H9 (cell line): ENCODE data around the gene NEUROD4. TPM values are rescaled to one million over a fixed set of nuclear protein-coding genes. Genes with fewer than 3 reads are reported as not detected.

Experiments used
- DNase-seq: peaks from one replicate; pipeline ENCODE4 v3.0.0-alpha.2; 2017
- H2AFZ ChIP-seq: one replicate; pipeline ENCODE4 v1.6.1; 2013; ENCODE audit warnings: mild to moderate bottlenecking, low read length, control low read depth, moderate library complexity
- H2AK5ac ChIP-seq: 2 replicates; pipeline ENCODE4 v1.6.1; 2013; ENCODE audit warnings: low read length, control low read depth, mixed read lengths; ENCODE audit not compliant: insufficient read length
- H2BK120ac ChIP-seq: one replicate; pipeline ENCODE4 v1.6.1; 2013; ENCODE audit warnings: low read depth, mild to moderate bottlenecking, low read length, control low read depth, inconsistent platforms; ENCODE audit not compliant: poor library complexity, severe bottlenecking
- H2BK12ac ChIP-seq: 2 replicates; pipeline ENCODE4 v1.6.1; 2013; ENCODE audit warnings: low read length, control low read depth, mixed read lengths, low read depth; ENCODE audit not compliant: insufficient read length
- H2BK15ac ChIP-seq: 2 replicates; pipeline ENCODE4 v1.6.1; 2013; ENCODE audit warnings: low read depth, low read length, control low read depth
- H2BK20ac ChIP-seq: one replicate; pipeline ENCODE4 v1.6.1; 2013; ENCODE audit warnings: low read depth, mild to moderate bottlenecking, low read length, control low read depth, inconsistent platforms; ENCODE audit not compliant: poor library complexity, severe bottlenecking
- H2BK5ac ChIP-seq: 2 replicates; pipeline ENCODE4 v1.6.1; 2013; ENCODE audit warnings: low read length, control low read depth, mixed read lengths; ENCODE audit not compliant: insufficient read length
- H3K14ac ChIP-seq: 2 replicates; pipeline ENCODE4 v1.6.1; 2013; ENCODE audit warnings: low read length, control low read depth; ENCODE audit not compliant: insufficient read depth
- H3K18ac ChIP-seq: 2 replicates; pipeline ENCODE4 v1.6.1; 2013; ENCODE audit warnings: low read depth, mild to moderate bottlenecking, mixed read lengths, low read length, control low read depth; ENCODE audit not compliant: insufficient read length
- H3K23ac ChIP-seq: 2 replicates; pipeline ENCODE4 v1.6.1; 2013; ENCODE audit warnings: low read length, control low read depth, mixed read lengths, low read depth; ENCODE audit not compliant: insufficient read length
- H3K23me2 ChIP-seq: 2 replicates; pipeline ENCODE4 v1.6.1; 2013; ENCODE audit warnings: low read depth, mild to moderate bottlenecking, mixed read lengths, low read length, control low read depth; ENCODE audit not compliant: insufficient read length, poor library complexity, severe bottlenecking
- H3K27ac ChIP-seq: 2 replicates; pipeline ENCODE4 v1.5.1; 2013; ENCODE audit warnings: low read length, control low read depth, mixed read lengths, low read depth; ENCODE audit not compliant: insufficient read length
- H3K27me3 ChIP-seq: 2 replicates; pipeline ENCODE4 v1.6.1; 2013; ENCODE audit warnings: low read length, control low read depth, inconsistent platforms; ENCODE audit not compliant: insufficient read depth
- H3K4ac ChIP-seq: 2 replicates; pipeline ENCODE4 v1.6.1; 2013; ENCODE audit warnings: low read depth, mild to moderate bottlenecking, control low read depth, inconsistent platforms, low read length, moderate library complexity
- H3K4me1 ChIP-seq: 2 replicates; pipeline ENCODE4 v1.6.1; 2013; ENCODE audit warnings: low read length, control low read depth, inconsistent platforms; ENCODE audit not compliant: insufficient read depth
- H3K4me2 ChIP-seq: 2 replicates; pipeline ENCODE4 v1.6.1; 2013; ENCODE audit warnings: low read length, control low read depth, mixed read lengths; ENCODE audit not compliant: insufficient read length, insufficient read depth
- H3K56ac ChIP-seq: 2 replicates; pipeline ENCODE4 v1.6.1; 2013; ENCODE audit warnings: low read depth, mild to moderate bottlenecking, mixed read lengths, low read length, control low read depth; ENCODE audit not compliant: insufficient read length
- H3K79me1 ChIP-seq: 2 replicates; pipeline ENCODE4 v1.6.1; 2013; ENCODE audit warnings: low read depth, mild to moderate bottlenecking, moderate library complexity, low read length, control low read depth, inconsistent platforms; ENCODE audit not compliant: insufficient read depth, poor library complexity, severe bottlenecking
- H3K79me2 ChIP-seq: 2 replicates; pipeline ENCODE4 v1.6.1; 2013; ENCODE audit warnings: low read length, control low read depth, inconsistent platforms; ENCODE audit not compliant: insufficient read depth
- H3K9ac ChIP-seq: 2 replicates; pipeline ENCODE4 v1.6.1; 2013; ENCODE audit warnings: low read length, control low read depth, mixed read lengths; ENCODE audit not compliant: insufficient read length; ENCODE audit errors: extremely low read depth
- H3K9me3 ChIP-seq: one replicate; pipeline ENCODE4 v1.6.1; 2013; ENCODE audit warnings: low read depth, low read length, inconsistent platforms; ENCODE audit not compliant: control insufficient read depth
- H3T11ph ChIP-seq: one replicate; pipeline ENCODE4 v1.6.1; 2013; ENCODE audit warnings: mild to moderate bottlenecking, low read length, control low read depth, inconsistent platforms
- H4K20me1 ChIP-seq: one replicate; pipeline ENCODE4 v1.6.1; 2013; ENCODE audit not compliant: control insufficient read depth, insufficient read length, insufficient read depth
- H4K5ac ChIP-seq: 2 replicates; pipeline ENCODE4 v1.6.1; 2013; ENCODE audit warnings: low read depth, mild to moderate bottlenecking, mixed read lengths, low read length, control low read depth; ENCODE audit not compliant: insufficient read length
- H4K8ac ChIP-seq: replicated peaks from 2 replicates; pipeline ENCODE4 v1.6.1; 2013; ENCODE audit warnings: low read length, control low read depth, mixed read lengths, low read depth; ENCODE audit not compliant: insufficient read length
- H4K91ac ChIP-seq: 2 replicates; pipeline ENCODE4 v1.6.1; 2013; ENCODE audit warnings: low read depth, mild to moderate bottlenecking, moderate library complexity, mixed read lengths, low read length, control low read depth; ENCODE audit not compliant: insufficient read length
- H3K27ac Mint-ChIP-seq, 3 experiments: 2 replicates in 2 of 3; 3 replicates in 1 of 3; pipeline ENCODE4 v1.8.0; 2020 to 2021; ENCODE audit warnings: mixed read lengths in 3 of 3, mild to moderate bottlenecking in 1 of 3, moderate library complexity in 1 of 3
- H3K27me3 Mint-ChIP-seq: 2 replicates; pipeline ENCODE4 v1.8.0; 2021; ENCODE audit warnings: low read depth, mild to moderate bottlenecking, moderate library complexity, mixed read lengths
- H3K36me3 Mint-ChIP-seq, 3 experiments: 2 replicates in 2 of 3; 3 replicates in 1 of 3; pipeline ENCODE4 v1.8.0; 2020 to 2021; ENCODE audit warnings: low read depth in 3 of 3, mixed read lengths in 3 of 3; ENCODE audit not compliant: insufficient read depth in 1 of 3
- H3K4me1 Mint-ChIP-seq, 2 experiments: 2 replicates each; pipeline ENCODE4 v1.8.0; 2020; ENCODE audit warnings: mixed read lengths in 2 of 2
- H3K4me3 Mint-ChIP-seq, 2 experiments: 2 replicates in 1 of 2; 3 replicates in 1 of 2; pipeline ENCODE4 v1.8.0; 2020 to 2021; ENCODE audit warnings: mild to moderate bottlenecking in 2 of 2, mixed read lengths in 2 of 2, moderate library complexity in 1 of 2
- H3K9me3 Mint-ChIP-seq, 2 experiments: 2 replicates in 1 of 2; 3 replicates in 1 of 2; pipeline ENCODE4 v1.8.0; 2020; ENCODE audit warnings: mild to moderate bottlenecking in 2 of 2, mixed read lengths in 2 of 2, moderate library complexity in 1 of 2
- WGBS: extraction: QIAGEN DNeasy Blood & Tissue Kit; methylation state at CpG from one replicate; pipeline ENCODE4 v1.1.7; 2013; ENCODE audit warnings: missing lambda C conversion rate, low lambda C conversion rate, mixed read lengths; ENCODE audit not compliant: insufficient read length; ENCODE audit errors: extremely low coverage; 5-methylcytosine and 5-hydroxymethylcytosine counted together
- total RNA-seq: library from RNA; stranded (reverse); gene quantifications from 2 replicates; pipeline ENCODE4 v1.2.1, GENCODE V29; 2021
- TF ChIP-seq, protein P1 (sequence below): fragments of 200-600 bp; sonication (generic); conservative IDR thresholded peaks from 3 replicates; pipeline ENCODE4 v1.8.0; 2021; ENCODE audit warnings: antibody characterized with exemption, mild to moderate bottlenecking

The NEUROD4 gene
- total RNA-seq, 1 experiment from 2014 or later, result not detected

DNA sequence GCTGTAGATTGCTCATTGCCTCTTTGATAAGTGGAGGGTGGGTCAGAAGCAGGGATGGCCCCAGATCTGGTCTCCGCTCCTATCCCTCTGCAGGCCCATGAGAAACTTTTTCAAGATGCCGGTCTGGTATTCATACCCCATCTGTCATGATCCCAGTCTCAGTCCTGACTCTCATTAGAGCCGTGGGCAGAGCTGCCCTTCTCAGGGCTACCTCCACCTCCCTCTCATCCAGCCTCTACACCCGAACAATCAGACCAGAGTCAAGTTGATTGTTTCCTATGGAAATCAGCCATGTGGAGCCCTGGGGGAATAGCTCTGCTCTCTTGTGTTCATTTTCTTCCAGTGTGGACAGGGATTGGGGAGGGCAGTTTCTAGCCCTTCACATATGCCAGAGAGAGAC is 45.8 kb downstream of the NEUROD4 start:
- Histone ChIP-seq H3K4ac (no peak overlapping the region), H3T11ph (no peak overlapping the region), H3K56ac (no peak overlapping the region), H3K23me2 (no peaks in the 10 kb centered on the region), H2BK5ac (no peak overlapping the region), H2BK20ac (no peak overlapping the region), H4K91ac (no peak overlapping the region), H3K14ac (no peak overlapping the region), H3K23ac (no peak overlapping the region), H3K9ac (no peak overlapping the region), H3K79me2 (no peaks in the 10 kb centered on the region), H4K20me1 (no peaks in the 10 kb centered on the region), H3K27me3 (no peaks in the 10 kb centered on the region), H2AK5ac (no peak overlapping the region), H3K9me3 (no peaks in the 10 kb centered on the region), H3K79me1 (no peaks in the 10 kb centered on the region), H2BK120ac (no peak overlapping the region), H2BK12ac (no peak overlapping the region), H3K4me2 (no peak overlapping the region), H4K5ac (no peak overlapping the region), H4K8ac (no peak overlapping the region), H3K4me1 (peaks cover 4% of the 10 kb centered on the region; the same call in 1 of the 2 replicates), H2AFZ (no peak overlapping the region), H2BK15ac (no peak overlapping the region), H3K18ac (no peak overlapping the region), H3K27ac (no peak overlapping the region)
- no peak overlapping the region for H3K4me3 Mint-ChIP-seq
- no peak overlapping the region for H3K27ac Mint-ChIP-seq
- H3K36me3 Mint-ChIP-seq, result no peaks in the 10 kb centered on the region
- H3K9me3 Mint-ChIP-seq, result no peaks in the 10 kb centered on the region
- H3K4me1 Mint-ChIP-seq, result peaks cover 29 to 36% of the 10 kb centered on the region in 2 experiments
- peaks cover 4% of the 10 kb centered on the region; the same call in 1 of the 2 replicates for H3K27me3 Mint-ChIP-seq
- no CpG with 5 or more reads among the region's 4 CpGs for WGBS
- no peak for DNase-seq
- TF ChIP-seq, protein P1, sequence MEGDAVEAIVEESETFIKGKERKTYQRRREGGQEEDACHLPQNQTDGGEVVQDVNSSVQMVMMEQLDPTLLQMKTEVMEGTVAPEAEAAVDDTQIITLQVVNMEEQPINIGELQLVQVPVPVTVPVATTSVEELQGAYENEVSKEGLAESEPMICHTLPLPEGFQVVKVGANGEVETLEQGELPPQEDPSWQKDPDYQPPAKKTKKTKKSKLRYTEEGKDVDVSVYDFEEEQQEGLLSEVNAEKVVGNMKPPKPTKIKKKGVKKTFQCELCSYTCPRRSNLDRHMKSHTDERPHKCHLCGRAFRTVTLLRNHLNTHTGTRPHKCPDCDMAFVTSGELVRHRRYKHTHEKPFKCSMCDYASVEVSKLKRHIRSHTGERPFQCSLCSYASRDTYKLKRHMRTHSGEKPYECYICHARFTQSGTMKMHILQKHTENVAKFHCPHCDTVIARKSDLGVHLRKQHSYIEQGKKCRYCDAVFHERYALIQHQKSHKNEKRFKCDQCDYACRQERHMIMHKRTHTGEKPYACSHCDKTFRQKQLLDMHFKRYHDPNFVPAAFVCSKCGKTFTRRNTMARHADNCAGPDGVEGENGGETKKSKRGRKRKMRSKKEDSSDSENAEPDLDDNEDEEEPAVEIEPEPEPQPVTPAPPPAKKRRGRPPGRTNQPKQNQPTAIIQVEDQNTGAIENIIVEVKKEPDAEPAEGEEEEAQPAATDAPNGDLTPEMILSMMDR, result no peak
